Smooth muscle cell (in vitro differentiated cells): ENCODE results near the gene GJC2. TPM values are rescaled to one million over a fixed set of nuclear protein-coding genes. Genes with fewer than 3 reads are reported as not detected.

Experiments used
- DNase-seq: peaks from one replicate; lab custom pipeline; 2025; ENCODE audit not compliant: unreplicated experiment; lab: John Stamatoyannopoulos, UW
- H2AFZ ChIP-seq: fragments of 200-600 bp; sonication (generic); 2 replicates; pipeline ENCODE4 v1.6.0; 2016; ENCODE audit warnings: antibody characterized with exemption, low read depth, mild to moderate bottlenecking
- H3F3A ChIP-seq: fragments of 200-600 bp; sonication (generic); 2 replicates; pipeline ENCODE4 v1.6.0; 2017; ENCODE audit warnings: antibody characterized with exemption, low read depth
- H3K27ac ChIP-seq: fragments of 200-600 bp; sonication (generic); 2 replicates; pipeline ENCODE4 v1.5.1; 2016; ENCODE audit warnings: low read depth, mild to moderate bottlenecking
- H3K27me3 ChIP-seq: fragments of 200-600 bp; sonication (generic); 2 replicates; pipeline ENCODE4 v1.6.1; 2016; ENCODE audit warnings: low read depth, mild to moderate bottlenecking
- H3K36me3 ChIP-seq: fragments of 200-600 bp; sonication (generic); 2 replicates; pipeline ENCODE4 v1.5.1; 2016; ENCODE audit warnings: low read depth
- H3K4me1 ChIP-seq: fragments of 200-600 bp; sonication (generic); 2 replicates; pipeline ENCODE4 v1.5.1; 2016; ENCODE audit warnings: low read depth
- H3K4me2 ChIP-seq: fragments of 200-600 bp; sonication (generic); 2 replicates; pipeline ENCODE4 v1.6.0; 2016; ENCODE audit warnings: mild to moderate bottlenecking
- H3K4me3 ChIP-seq: fragments of 200-600 bp; sonication (generic); 2 replicates; pipeline ENCODE4 v1.5.1; 2016; ENCODE audit warnings: mild to moderate bottlenecking
- H3K79me2 ChIP-seq: fragments of 200-600 bp; sonication (generic); 2 replicates; pipeline ENCODE4 v1.6.0; 2016; ENCODE audit warnings: low read depth, mild to moderate bottlenecking
- H3K9ac ChIP-seq: fragments of 200-600 bp; sonication (generic); 2 replicates; pipeline ENCODE4 v1.6.0; 2016; ENCODE audit warnings: low read depth
- H3K9me3 ChIP-seq: fragments of 200-600 bp; sonication (generic); replicated peaks from 2 replicates; pipeline ENCODE4 v1.5.1; 2016; ENCODE audit warnings: low read depth
- H4K20me1 ChIP-seq: fragments of 200-600 bp; sonication (generic); 2 replicates; pipeline ENCODE4 v1.6.0; 2016; ENCODE audit warnings: low read depth
- CTCF ChIP-seq: fragments of 200-600 bp; sonication (generic); IDR thresholded peaks from 2 replicates; pipeline ENCODE4 v1.5.1; 2017; ENCODE audit warnings: borderline replicate concordance, mild to moderate bottlenecking, antibody characterized with exemption; ENCODE audit not compliant: insufficient read depth, poor library complexity, severe bottlenecking
- WGBS: methylation state at CpG from one replicate; pipeline ENCODE4 v1.1.7; 2016; ENCODE audit warnings: low lambda C conversion rate; 5-methylcytosine and 5-hydroxymethylcytosine counted together
- polyA plus RNA-seq: library from polyadenylated mRNA; unstranded; fragments of >200 nt; fragmentation: Nextera tagmentation; extraction: Ambion mirVana; gene quantifications from 2 replicates; pipeline ENCODE4 v1.2.1, GENCODE V29; 2016
- total RNA-seq: library from RNA; depleted of rRNA; stranded (reverse); fragments of >200 nt; gene quantifications from 2 replicates; pipeline ENCODE4 v1.2.3, GENCODE V29; 2014

The GJC2 gene
- total and polyA plus RNA-seq, 2 experiments from 2014 or later, result 0.29 TPM; not detected in 1

GRCh38 chr1:228150120-228150460 lies 360 bp downstream of the GJC2 start:
- Histone ChIP-seq H3K27me3 (no peaks in the 10 kb centered on the region), H3K27ac (no peak overlapping the region), H2AFZ (no peak overlapping the region), H3K9ac (no peak overlapping the region), H3K4me2 (no peak overlapping the region), H3K36me3 (no peaks in the 10 kb centered on the region), H4K20me1 (peaks cover 57% of the 10 kb centered on the region), H3K79me2 (peaks cover 8% of the 10 kb centered on the region), H3F3A (no peaks in the 10 kb centered on the region), H3K4me1 (peaks cover 8% of the 10 kb centered on the region), H3K4me3 (no peak overlapping the region), H3K9me3 (no peaks in the 10 kb centered on the region)
- no peak for DNase-seq
- TF ChIP-seq CTCF, result no peak
- 97% methylated on average over 6 of the region's 7 CpGs for WGBS

DNA sequence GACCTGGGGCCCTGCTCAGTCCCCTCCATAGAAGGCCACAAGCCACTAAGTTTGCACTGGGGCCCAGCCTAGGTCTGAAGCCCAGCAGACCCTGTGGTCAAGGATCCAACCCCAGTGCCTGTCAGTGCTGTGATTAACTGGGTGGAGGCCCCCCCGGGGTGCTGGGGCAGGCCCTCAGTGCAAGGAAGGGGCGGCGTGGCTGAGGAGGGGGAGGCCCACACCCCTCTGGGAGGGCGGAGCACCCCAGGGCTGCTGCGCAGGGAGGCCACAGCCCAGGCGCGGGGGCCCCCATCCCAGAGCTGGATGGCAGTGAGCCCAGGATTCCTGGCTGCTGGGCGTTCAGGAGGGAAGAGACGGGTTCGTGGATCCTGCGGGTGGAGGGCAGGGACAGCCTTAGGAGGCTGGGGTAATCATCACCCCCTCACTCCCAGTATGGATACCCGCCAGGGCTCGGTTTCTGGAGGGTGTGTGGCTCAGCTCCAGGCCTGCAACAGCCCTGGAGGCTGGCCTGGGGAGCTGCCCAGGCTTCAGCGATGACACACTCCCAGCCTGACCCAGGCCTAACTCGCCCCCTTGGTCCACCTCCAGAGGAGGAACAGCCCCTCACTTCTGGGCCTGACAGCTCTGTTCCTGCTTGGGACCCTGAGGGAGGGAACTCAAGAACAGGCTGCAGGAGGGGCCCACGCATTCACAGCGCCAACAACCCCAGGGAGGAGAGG lies 890 bp downstream of the GJC2 start:
- Histone ChIP-seq H3K27ac (no peak overlapping the region), H2AFZ (no peak overlapping the region), H3K9ac (no peak overlapping the region), H3K36me3 (no peaks in the 10 kb centered on the region), H3K79me2 (peaks cover 3% of the 10 kb centered on the region), H3K27me3 (no peaks in the 10 kb centered on the region), H3K4me1 (peaks cover 8% of the 10 kb centered on the region), H3K4me2 (no peak overlapping the region), H4K20me1 (peaks cover 52% of the 10 kb centered on the region), H3F3A (no peaks in the 10 kb centered on the region), H3K9me3 (no peaks in the 10 kb centered on the region), H3K4me3 (no peak overlapping the region)
- WGBS, result 87% methylated on average over 17 of the region's 17 CpGs
- TF ChIP-seq CTCF, result no peak
- no peak for DNase-seq

DNA sequence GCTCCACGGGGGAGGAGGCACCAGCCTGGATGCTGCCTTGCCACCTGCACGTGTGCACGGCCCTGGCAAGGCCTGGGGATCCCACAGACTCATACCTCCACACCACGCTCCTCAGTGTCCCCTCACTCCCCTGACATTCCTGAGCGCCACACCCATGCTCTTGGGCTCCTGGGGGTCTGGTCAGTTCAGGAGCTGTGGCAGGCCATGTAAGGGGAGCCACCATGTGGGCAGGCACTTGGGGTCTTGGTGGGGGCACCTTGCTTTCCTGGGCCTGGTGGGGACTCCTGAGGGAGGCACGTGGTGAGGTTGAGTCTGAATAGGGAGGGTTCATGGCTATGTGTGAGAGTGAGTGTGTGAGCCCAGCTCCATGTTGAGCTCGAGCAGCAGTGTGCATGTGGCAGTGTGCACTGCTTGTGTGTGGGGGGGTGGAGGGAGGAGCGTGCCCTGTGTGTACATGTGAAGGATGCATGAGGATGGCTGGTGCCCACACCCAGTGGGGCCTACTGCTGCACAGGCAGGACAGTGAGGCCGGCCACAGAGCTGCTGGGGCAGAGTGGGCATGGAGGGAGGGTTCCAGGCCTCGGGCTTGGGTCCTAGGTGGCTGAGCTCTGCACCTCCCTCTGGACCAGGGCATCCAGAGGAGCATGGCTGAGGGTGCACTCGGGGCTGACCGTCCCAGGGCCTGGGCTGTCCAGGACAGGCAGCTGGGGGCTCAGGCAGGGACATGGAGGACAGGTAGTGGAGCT lies 1.6 kb downstream of the GJC2 start:
- Histone ChIP-seq H3K27me3 (no peaks in the 10 kb centered on the region), H2AFZ (no peak overlapping the region), H3K4me2 (no peak overlapping the region), H4K20me1 (peaks cover 45% of the 10 kb centered on the region), H3K9ac (no peak overlapping the region), H3K27ac (no peak overlapping the region), H3F3A (no peaks in the 10 kb centered on the region), H3K4me3 (no peak overlapping the region), H3K36me3 (no peaks in the 10 kb centered on the region), H3K9me3 (no peaks in the 10 kb centered on the region), H3K79me2 (no peaks in the 10 kb centered on the region), H3K4me1 (peaks cover 8% of the 10 kb centered on the region)
- TF ChIP-seq CTCF, result no peak
- no peak for DNase-seq
- 93% methylated on average over 12 of the region's 12 CpGs for WGBS
